CD4-positive, CD25-positive, alpha-beta regulatory T cell (primary cell): ENCODE measurements around the gene PRR7. TPM values are rescaled to one million over a fixed set of nuclear protein-coding genes. Genes with fewer than 3 reads are reported as not detected.

ENCODE experiments used
- ATAC-seq, 2 donors: fragments of 150-1000 bp; cut with Tn5 transposase; one replicate each; pipeline ENCODE4 v1.10.0; 2021; ENCODE audit warnings: low read depth in 2 of 2, moderate number of reproducible peaks in 2 of 2, moderate library complexity in 1 of 2
- DNase-seq, 3 donors: peaks; one replicate each; pipeline versions ENCODE4 v3.0.0 to v3.0.0-alpha.2; 2012 to 2022; ENCODE audit warnings: mixed read lengths in 1 of 3
- H3K27ac ChIP-seq: one replicate; pipeline ENCODE4 v1.7.0; 2013; ENCODE audit warnings: mild to moderate bottlenecking, low read length; ENCODE audit not compliant: insufficient read depth, poor library complexity, severe bottlenecking
- H3K27me3 ChIP-seq: one replicate; pipeline ENCODE4 v1.7.0; 2013; ENCODE audit warnings: low read length; ENCODE audit not compliant: control insufficient read depth, insufficient read depth
- H3K36me3 ChIP-seq: one replicate; pipeline ENCODE4 v1.7.0; 2013; ENCODE audit warnings: mild to moderate bottlenecking, low read length, moderate library complexity; ENCODE audit not compliant: control insufficient read depth, insufficient read depth
- H3K4me1 ChIP-seq: 2 replicates; pipeline ENCODE4 v1.7.0; 2013; ENCODE audit warnings: mild to moderate bottlenecking, low read length; ENCODE audit not compliant: insufficient read depth, control insufficient read depth, poor library complexity, severe bottlenecking
- H3K4me3 ChIP-seq: one replicate; pipeline ENCODE4 v1.7.0; 2013; ENCODE audit warnings: low read depth, mild to moderate bottlenecking, low read length, moderate library complexity
- H3K9me3 ChIP-seq, 2 experiments: 1 replicate in 1 of 2; 2 replicates in 1 of 2; pipeline ENCODE4 v1.7.0; 2013; ENCODE audit warnings: low read length in 2 of 2, mild to moderate bottlenecking in 1 of 2, moderate library complexity in 1 of 2; ENCODE audit not compliant: control insufficient read depth in 2 of 2
- H3K27ac Mint-ChIP-seq, 3 donors: one replicate each; pipeline ENCODE4 v1.8.0; 2020 to 2022; ENCODE audit warnings: mild to moderate bottlenecking in 3 of 3, mixed read lengths in 3 of 3, moderate library complexity in 2 of 3
- H3K27me3 Mint-ChIP-seq: one replicate; pipeline ENCODE4 v1.8.0; 2022; ENCODE audit warnings: mild to moderate bottlenecking, mixed read lengths
- H3K36me3 Mint-ChIP-seq: one replicate; pipeline ENCODE4 v1.8.0; 2020; ENCODE audit warnings: mixed read lengths
- H3K4me1 Mint-ChIP-seq, 4 donors: one replicate each; pipeline ENCODE4 v1.8.0; 2020 to 2022; ENCODE audit warnings: mixed read lengths in 4 of 4, mild to moderate bottlenecking in 1 of 4
- H3K4me3 Mint-ChIP-seq, 4 donors: one replicate each; pipeline ENCODE4 v1.8.0; 2020 to 2022; ENCODE audit warnings: mild to moderate bottlenecking in 4 of 4, mixed read lengths in 4 of 4, moderate library complexity in 3 of 4
- H3K9me3 Mint-ChIP-seq, 7 donors: one replicate each; pipeline ENCODE4 v1.8.0; 2020 to 2022; ENCODE audit warnings: mixed read lengths in 7 of 7, mild to moderate bottlenecking in 3 of 7, moderate library complexity in 2 of 7
- polyA plus RNA-seq, 4 donors: library from polyadenylated mRNA; unstranded; fragments of 300-500 nt; fragmentation: Illumina TruSeq; gene quantifications; one replicate each; pipeline ENCODE4 v1.2.3, GENCODE V29; 2021
- total RNA-seq: library from RNA; stranded (reverse); gene quantifications from one replicate; pipeline ENCODE4 v1.2.3, GENCODE V29; 2022

PRR7 gene
- total and polyA plus RNA-seq, 5 donors from 2014 or later, result 10.2 to 21.8 (median 12.6) TPM

GRCh38 chr5:177457852-177458681 lies 11.5 kb downstream of the PRR7 start:
- Histone ChIP-seq H3K4me1 (peaks cover 32% of the 10 kb centered on the region), H3K27ac (no peak overlapping the region), H3K36me3 (no peaks in the 10 kb centered on the region), H3K9me3 (no peaks in the 10 kb centered on the region), H3K4me3 (no peak overlapping the region), H3K27me3 (no peaks in the 10 kb centered on the region)
- no peak for ATAC-seq
- Mint-ChIP-seq H3K4me1 (peaks cover 0 to 15% (median 5%) of the 10 kb centered on the region in 4 donors), H3K36me3 (no peaks in the 10 kb centered on the region), H3K9me3 (peaks cover 0 to 2% (median 0%) of the 10 kb centered on the region in 7 donors), H3K27me3 (peaks cover 13% of the 10 kb centered on the region), H3K4me3 (peak overlapping the region in 1 of 4 donors; percentile 86), H3K27ac (no peak overlapping the region)
- no peak for DNase-seq

GRCh38 chr5:177458912-177459350 lies 12.3 kb downstream of the PRR7 start:
- Mint-ChIP-seq H3K4me3 (no peak overlapping the region), H3K9me3 (peaks cover 0 to 2% (median 0%) of the 10 kb centered on the region in 7 donors), H3K4me1 (peaks cover 0 to 8% (median 3%) of the 10 kb centered on the region in 4 donors), H3K36me3 (no peaks in the 10 kb centered on the region), H3K27me3 (peaks cover 6% of the 10 kb centered on the region), H3K27ac (no peak overlapping the region)
- Histone ChIP-seq H3K27me3 (no peaks in the 10 kb centered on the region), H3K27ac (no peak overlapping the region), H3K36me3 (no peaks in the 10 kb centered on the region), H3K4me3 (no peak overlapping the region), H3K9me3 (no peaks in the 10 kb centered on the region), H3K4me1 (peaks cover 26% of the 10 kb centered on the region)
- ATAC-seq (no peak), DNase-seq (no peak)

GRCh38 chr5:177459357-177459756 lies 12.7 kb downstream of the PRR7 start:
- no peak overlapping the region for H3K27ac ChIP-seq
- Mint-ChIP-seq H3K27me3 (peaks cover 4% of the 10 kb centered on the region), H3K4me1 (peaks cover 0 to 6% (median 3%) of the 10 kb centered on the region in 4 donors), H3K9me3 (peaks cover 0 to 2% (median 0%) of the 10 kb centered on the region in 7 donors), H3K36me3 (no peaks in the 10 kb centered on the region), H3K4me3 (no peak overlapping the region), H3K27ac (no peak overlapping the region)
- H3K4me3 ChIP-seq, result no peak overlapping the region
- peaks cover 21% of the 10 kb centered on the region for H3K4me1 ChIP-seq
- H3K27me3 ChIP-seq, result no peaks in the 10 kb centered on the region
- ATAC-seq (no peak), DNase-seq (no peak)
- no peaks in the 10 kb centered on the region for H3K36me3 ChIP-seq
- no peaks in the 10 kb centered on the region for H3K9me3 ChIP-seq

- Histone ChIP-seq H3K4me1 (peaks cover 18% of the 10 kb centered on the region), H3K9me3 (no peaks in the 10 kb centered on the region), H3K36me3 (no peaks in the 10 kb centered on the region), H3K27ac (no peak overlapping the region), H3K27me3 (no peaks in the 10 kb centered on the region), H3K4me3 (no peak overlapping the region)
- DNase-seq (no peak), ATAC-seq (no peak)
- no peak overlapping the region for H3K27ac Mint-ChIP-seq
- peaks cover 0 to 6% (median 3%) of the 10 kb centered on the region in 4 donors for H3K4me1 Mint-ChIP-seq
- H3K36me3 Mint-ChIP-seq, result no peaks in the 10 kb centered on the region
- peaks cover 0 to 2% (median 0%) of the 10 kb centered on the region in 7 donors for H3K9me3 Mint-ChIP-seq
- peaks cover 4% of the 10 kb centered on the region for H3K27me3 Mint-ChIP-seq
- no peak overlapping the region for H3K4me3 Mint-ChIP-seq
Measured at GRCh38 chr5:177459819-177460628, 13.4 kb downstream of the PRR7 start.

GRCh38 chr5:177462021-177462670 lies 15.5 kb downstream of the PRR7 start:
- ATAC-seq (no peak), DNase-seq (no peak)
- Mint-ChIP-seq H3K4me3 (peak overlapping the region in 1 of 4 donors; percentile 47), H3K36me3 (no peaks in the 10 kb centered on the region), H3K27ac (no peak overlapping the region), H3K27me3 (peaks cover 4% of the 10 kb centered on the region), H3K4me1 (peaks cover 0 to 5% (median 0%) of the 10 kb centered on the region in 4 donors), H3K9me3 (peaks cover 0 to 2% (median 0%) of the 10 kb centered on the region in 7 donors)
- Histone ChIP-seq H3K9me3 (no peaks in the 10 kb centered on the region), H3K27ac (no peak overlapping the region), H3K36me3 (no peaks in the 10 kb centered on the region), H3K4me1 (no peaks in the 10 kb centered on the region), H3K27me3 (no peaks in the 10 kb centered on the region), H3K4me3 (no peak overlapping the region)

GRCh38 chr5:177465044-177465443 lies 18.4 kb downstream of the PRR7 start:
- H3K36me3 ChIP-seq, result no peaks in the 10 kb centered on the region
- ATAC-seq (no peak), DNase-seq (no peak)
- H3K36me3 Mint-ChIP-seq, result no peaks in the 10 kb centered on the region
- no peaks in the 10 kb centered on the region for H3K9me3 ChIP-seq
- peaks cover 9% of the 10 kb centered on the region for H3K27me3 Mint-ChIP-seq
- H3K4me1 ChIP-seq, result no peaks in the 10 kb centered on the region
- peaks cover 0 to 2% (median 0%) of the 10 kb centered on the region in 4 donors for H3K4me1 Mint-ChIP-seq
- no peaks in the 10 kb centered on the region for H3K27me3 ChIP-seq
- H3K27ac ChIP-seq, result no peak overlapping the region
- no peak overlapping the region for H3K4me3 Mint-ChIP-seq
- peaks cover 0 to 2% (median 0%) of the 10 kb centered on the region in 7 donors for H3K9me3 Mint-ChIP-seq
- H3K27ac Mint-ChIP-seq, result no peak overlapping the region
- H3K4me3 ChIP-seq, result no peak overlapping the region

- Mint-ChIP-seq H3K4me1 (peaks cover 0 to 4% (median 0%) of the 10 kb centered on the region in 4 donors), H3K27ac (no peak overlapping the region)
- H3K4me1 ChIP-seq, result no peaks in the 10 kb centered on the region
Measured at GRCh38 chr5:177466861-177467260, 20.2 kb downstream of the PRR7 start.

More at GRCh38 chr5:177466861-177467260, 20.2 kb downstream of the PRR7 start:
- DNase-seq, result no peak
- Mint-ChIP-seq H3K4me3 (no peak overlapping the region), H3K9me3 (peaks cover 0 to 2% (median 0%) of the 10 kb centered on the region in 7 donors), H3K27me3 (peaks cover 12% of the 10 kb centered on the region), H3K36me3 (no peaks in the 10 kb centered on the region)
- no peaks in the 10 kb centered on the region for H3K36me3 ChIP-seq
- no peaks in the 10 kb centered on the region for H3K9me3 ChIP-seq
- no peak overlapping the region for H3K27ac ChIP-seq
- no peak for ATAC-seq
- H3K27me3 ChIP-seq, result no peaks in the 10 kb centered on the region
- H3K4me3 ChIP-seq, result no peak overlapping the region
